HUES48 (cell line): ENCODE measurements around the gene MATCAP1.

Source experiments
- H3K27ac ChIP-seq: one replicate; pipeline ENCODE4 v1.7.0; 2013; ENCODE audit warnings: low read depth, low read length, inconsistent platforms
- H3K27me3 ChIP-seq: 2 replicates; pipeline ENCODE4 v1.6.1; 2013; ENCODE audit warnings: mild to moderate bottlenecking, low read length; ENCODE audit not compliant: control insufficient read depth, insufficient read depth
- H3K36me3 ChIP-seq: 2 replicates; pipeline ENCODE4 v1.6.1; 2013; ENCODE audit warnings: low read length; ENCODE audit not compliant: control insufficient read depth, insufficient read depth
- H3K4me1 ChIP-seq: 2 replicates; pipeline ENCODE4 v1.6.1; 2013; ENCODE audit warnings: mild to moderate bottlenecking, low read length; ENCODE audit not compliant: control insufficient read depth, insufficient read depth
- H3K4me3 ChIP-seq: 2 replicates; pipeline ENCODE4 v1.5.1; 2013; ENCODE audit warnings: mild to moderate bottlenecking, low read depth, low read length
- H3K9ac ChIP-seq: 2 replicates; pipeline ENCODE4 v1.6.1; 2013; ENCODE audit warnings: mild to moderate bottlenecking, low read depth, low read length, moderate library complexity
- H3K9me3 ChIP-seq: 2 replicates; pipeline ENCODE4 v1.6.1; 2013; ENCODE audit warnings: low read length; ENCODE audit not compliant: control insufficient read depth, insufficient read depth

The MATCAP1 gene

GRCh38 chr16:67142342-67142741 lies 41.4 kb downstream of the MATCAP1 start:
- Histone ChIP-seq H3K4me1 (no peaks in the 10 kb centered on the region), H3K9me3 (no peaks in the 10 kb centered on the region), H3K27me3 (no peaks in the 10 kb centered on the region), H3K27ac (no peak overlapping the region), H3K4me3 (no peak overlapping the region), H3K9ac (no peak overlapping the region), H3K36me3 (peaks cover 94% of the 10 kb centered on the region)

GRCh38 chr16:67141391-67141790 lies 42.4 kb downstream of the MATCAP1 start:
- Histone ChIP-seq H3K27me3 (no peaks in the 10 kb centered on the region), H3K27ac (no peak overlapping the region), H3K4me1 (no peaks in the 10 kb centered on the region), H3K9me3 (no peaks in the 10 kb centered on the region), H3K9ac (no peak overlapping the region), H3K4me3 (no peak overlapping the region), H3K36me3 (peaks cover 91% of the 10 kb centered on the region)

- Histone ChIP-seq H3K36me3 (peaks cover 83% of the 10 kb centered on the region), H3K9ac (no peak overlapping the region), H3K9me3 (no peaks in the 10 kb centered on the region), H3K27ac (no peak overlapping the region), H3K4me3 (no peak overlapping the region), H3K4me1 (no peaks in the 10 kb centered on the region), H3K27me3 (no peaks in the 10 kb centered on the region)
Measured at GRCh38 chr16:67137605-67138004, 46.2 kb downstream of the MATCAP1 start.

GRCh38 chr16:67129422-67129821 lies 54.3 kb downstream of the MATCAP1 start:
- no peaks in the 10 kb centered on the region for H3K9me3 ChIP-seq
- H3K4me3 ChIP-seq = no peak overlapping the region
- no peaks in the 10 kb centered on the region for H3K4me1 ChIP-seq
- H3K9ac ChIP-seq = no peak overlapping the region
- H3K27ac ChIP-seq = no peak overlapping the region
- peaks cover 41% of the 10 kb centered on the region for H3K36me3 ChIP-seq
- no peaks in the 10 kb centered on the region for H3K27me3 ChIP-seq

DNA sequence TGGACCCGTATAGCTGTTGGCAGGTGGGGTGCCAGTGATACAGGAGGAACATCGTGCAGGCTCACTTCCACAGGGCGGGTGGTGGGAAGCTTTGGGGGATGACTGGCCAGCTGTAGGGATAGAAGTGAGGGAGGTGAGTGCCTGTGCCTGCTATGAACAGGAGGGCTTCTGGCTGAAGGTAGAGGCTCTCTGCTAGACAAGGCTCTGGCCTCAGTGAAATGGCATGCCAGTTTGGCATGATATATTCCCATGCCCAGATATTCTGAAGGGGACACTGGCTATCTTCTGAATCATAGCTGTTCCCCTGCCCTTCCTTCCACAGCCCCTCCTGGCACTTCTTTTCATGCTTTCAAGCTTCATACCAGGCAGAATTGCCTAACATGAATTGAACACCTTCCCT lies 54.9 kb downstream of the MATCAP1 start:
- no peak overlapping the region for H3K4me3 ChIP-seq
- H3K9ac ChIP-seq = no peak overlapping the region
- H3K27ac ChIP-seq = no peak overlapping the region
- H3K9me3 ChIP-seq = no peaks in the 10 kb centered on the region
- no peaks in the 10 kb centered on the region for H3K4me1 ChIP-seq
- peaks cover 39% of the 10 kb centered on the region for H3K36me3 ChIP-seq
- H3K27me3 ChIP-seq = no peaks in the 10 kb centered on the region

DNA sequence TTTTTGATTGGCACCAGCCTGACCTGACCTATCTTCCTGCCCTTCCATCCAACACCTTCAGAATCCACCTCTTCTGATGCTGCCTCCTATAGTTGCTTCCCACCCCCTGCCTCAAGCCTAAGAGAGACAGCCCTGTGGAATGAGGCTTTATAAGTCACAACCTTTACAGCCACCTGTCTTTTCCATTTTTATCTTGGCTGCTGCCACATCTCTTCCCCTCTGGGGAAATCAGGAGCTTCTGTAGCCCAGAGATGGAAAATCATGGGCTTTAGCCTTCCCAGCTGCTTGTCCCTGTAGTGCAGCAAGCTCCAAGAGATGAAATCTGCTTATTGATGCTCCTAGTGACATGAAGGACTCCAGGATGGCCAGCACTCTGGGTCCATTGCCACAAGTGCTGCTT lies 55.3 kb downstream of the MATCAP1 start:
- no peaks in the 10 kb centered on the region for H3K9me3 ChIP-seq
- no peaks in the 10 kb centered on the region for H3K27me3 ChIP-seq
- H3K9ac ChIP-seq = no peak overlapping the region
- H3K4me1 ChIP-seq = no peaks in the 10 kb centered on the region
- H3K4me3 ChIP-seq = no peak overlapping the region
- H3K36me3 ChIP-seq = peaks cover 42% of the 10 kb centered on the region
- no peak overlapping the region for H3K27ac ChIP-seq
